ENCODE measurements around the gene TRANK1. TPM values are rescaled to one million over a fixed set of nuclear protein-coding genes. Genes with fewer than 3 reads are reported as not detected.

TRANK1 gene
- total RNA-seq, 1 experiment from 2014 or later = 6.3 TPM

- ChIA-PET CTCF (no interaction called here), POLR2A (ENCODE audit: low non-redundant PET) (no interaction called here)
- DNase-seq (ENCODE audit: low spot score) = no peak
- no peak for TF ChIP-seq EZH2 (IDR thresholded peaks at IDR 0.05; ENCODE audit: borderline replicate concordance, low read depth, low read length, poor library complexity, severe bottlenecking)
- no peak for TF ChIP-seq CTCF (conservative IDR thresholded peaks at IDR 0.05; ENCODE audit: low read depth, low read length)
- Histone ChIP-seq H3K9me3 (ENCODE audit: low read depth, low read length, poor library complexity, severe bottlenecking) (no peaks in the 10 kb centered on the region), H3K4me3 (ENCODE audit: low read depth, low read length, poor library complexity, severe bottlenecking) (no peak overlapping the region), H3K27ac (ENCODE audit: low read depth, low read length, poor library complexity, severe bottlenecking) (no peak overlapping the region), H3K27me3 (replicated peaks; ENCODE audit: insufficient read depth, low read depth, low read length, poor library complexity) (no peaks in the 10 kb centered on the region), H3K36me3 (ENCODE audit: insufficient read depth, low read length, poor library complexity, severe bottlenecking) (no peaks in the 10 kb centered on the region), H3K4me1 (ENCODE audit: insufficient read depth, low read length, poor library complexity, severe bottlenecking) (no peaks in the 10 kb centered on the region)
- intact Hi-C loops (cut with micrococcal nuclease; ENCODE audit: unreplicated experiment) = no loop called here
- no TSS peak for BruUV-seq (replicated peaks)
Observed at GRCh38 chr3:36876181-36876936, 68.5 kb downstream of the TRANK1 start.

- no peak for DNase-seq (ENCODE audit: low spot score)
- Histone ChIP-seq H3K4me1 (ENCODE audit: insufficient read depth, low read length, poor library complexity, severe bottlenecking) (no peaks in the 10 kb centered on the region), H3K27me3 (replicated peaks; ENCODE audit: insufficient read depth, low read depth, low read length, poor library complexity) (no peaks in the 10 kb centered on the region), H3K4me3 (ENCODE audit: low read depth, low read length, poor library complexity, severe bottlenecking) (no peak overlapping the region), H3K9me3 (ENCODE audit: low read depth, low read length, poor library complexity, severe bottlenecking) (no peaks in the 10 kb centered on the region), H3K27ac (ENCODE audit: low read depth, low read length, poor library complexity, severe bottlenecking) (no peak overlapping the region), H3K36me3 (ENCODE audit: insufficient read depth, low read length, poor library complexity, severe bottlenecking) (no peaks in the 10 kb centered on the region)
- TF ChIP-seq EZH2 (IDR thresholded peaks at IDR 0.05; ENCODE audit: borderline replicate concordance, low read depth, low read length, poor library complexity, severe bottlenecking) = no peak
- no peak for TF ChIP-seq CTCF (conservative IDR thresholded peaks at IDR 0.05; ENCODE audit: low read depth, low read length)
- intact Hi-C loops (cut with micrococcal nuclease; ENCODE audit: unreplicated experiment) = no loop called here
- POLR2A ChIA-PET (ENCODE audit: low non-redundant PET) = no interaction called here
- no TSS peak for BruUV-seq (replicated peaks)
- CTCF ChIA-PET = no interaction called here
Observed at GRCh38 chr3:36875397-36875796, 69.5 kb downstream of the TRANK1 start.

GRCh38 chr3:36874424-36874823, 70.4 kb downstream of the TRANK1 start:
- Histone ChIP-seq H3K4me3 (ENCODE audit: low read depth, low read length, poor library complexity, severe bottlenecking) (no peak overlapping the region), H3K4me1 (ENCODE audit: insufficient read depth, low read length, poor library complexity, severe bottlenecking) (no peaks in the 10 kb centered on the region), H3K27ac (ENCODE audit: low read depth, low read length, poor library complexity, severe bottlenecking) (no peak overlapping the region), H3K36me3 (ENCODE audit: insufficient read depth, low read length, poor library complexity, severe bottlenecking) (no peaks in the 10 kb centered on the region), H3K27me3 (replicated peaks; ENCODE audit: insufficient read depth, low read depth, low read length, poor library complexity) (no peaks in the 10 kb centered on the region), H3K9me3 (ENCODE audit: low read depth, low read length, poor library complexity, severe bottlenecking) (no peaks in the 10 kb centered on the region)
- intact Hi-C loops (cut with micrococcal nuclease; ENCODE audit: unreplicated experiment) = no loop called here
- peak; percentile 63 for DNase-seq (ENCODE audit: low spot score)
- POLR2A ChIA-PET (ENCODE audit: low non-redundant PET) = no interaction called here
- no TSS peak for BruUV-seq (replicated peaks)
- TF ChIP-seq CTCF (conservative IDR thresholded peaks at IDR 0.05; ENCODE audit: low read depth, low read length) (no peak), EZH2 (IDR thresholded peaks at IDR 0.05; ENCODE audit: borderline replicate concordance, low read depth, low read length, poor library complexity, severe bottlenecking) (no peak)
- CTCF ChIA-PET = interaction anchor here (1.0 kb wide), 1 partner anchor 84 kb away, joined by 3 read pairs; no protein-coding TSS in a partner anchor
